ENCODE data around the gene PCP2. TPM values are rescaled to one million over a fixed set of nuclear protein-coding genes. Genes with fewer than 3 reads are reported as not detected.
A peak's percentile ranks its signal among the peaks of the same experiment; 100 is the strongest.

PCP2 gene
- total RNA-seq, 4 donors from 2014 or later: not detected

DNA sequence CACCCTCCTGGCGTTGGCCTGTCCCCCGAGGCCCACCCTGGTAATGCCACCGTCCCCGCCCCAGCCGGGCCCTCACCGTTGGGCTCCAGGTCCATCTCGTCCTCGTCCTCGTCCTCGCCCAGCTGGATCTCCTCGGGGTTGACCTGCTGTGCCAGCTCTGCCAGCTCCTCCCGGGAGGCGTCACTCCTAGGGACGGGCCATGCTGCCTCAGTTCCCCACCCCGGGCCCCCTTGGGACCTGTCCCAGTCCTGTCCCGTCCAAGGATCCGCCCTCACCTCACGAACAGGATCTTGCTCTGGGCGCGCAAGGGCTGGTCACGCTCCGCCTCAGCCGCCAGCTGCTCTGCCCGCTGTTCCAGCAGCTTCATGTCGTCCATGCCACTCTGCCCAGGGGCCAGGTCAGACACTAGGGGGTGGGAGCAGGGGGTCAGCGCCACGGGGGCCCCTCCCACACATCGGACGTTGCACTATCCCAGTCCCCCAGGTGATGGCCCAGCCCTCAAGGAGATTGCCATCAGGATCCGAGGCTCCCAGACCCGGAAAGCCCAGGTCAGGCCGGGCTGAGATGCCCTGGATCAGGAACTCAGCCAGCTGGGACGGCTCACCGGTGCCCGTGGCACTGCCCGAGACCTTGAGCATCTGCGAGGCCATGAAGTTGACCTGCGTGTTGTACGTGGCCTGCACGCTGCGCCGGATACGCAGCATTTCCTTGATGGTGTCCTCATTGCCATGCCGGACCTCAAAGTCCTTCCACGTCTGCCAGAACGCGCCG lies 13.7 kb downstream of the PCP2 start:
- TF ChIP-seq, protein P1, sequence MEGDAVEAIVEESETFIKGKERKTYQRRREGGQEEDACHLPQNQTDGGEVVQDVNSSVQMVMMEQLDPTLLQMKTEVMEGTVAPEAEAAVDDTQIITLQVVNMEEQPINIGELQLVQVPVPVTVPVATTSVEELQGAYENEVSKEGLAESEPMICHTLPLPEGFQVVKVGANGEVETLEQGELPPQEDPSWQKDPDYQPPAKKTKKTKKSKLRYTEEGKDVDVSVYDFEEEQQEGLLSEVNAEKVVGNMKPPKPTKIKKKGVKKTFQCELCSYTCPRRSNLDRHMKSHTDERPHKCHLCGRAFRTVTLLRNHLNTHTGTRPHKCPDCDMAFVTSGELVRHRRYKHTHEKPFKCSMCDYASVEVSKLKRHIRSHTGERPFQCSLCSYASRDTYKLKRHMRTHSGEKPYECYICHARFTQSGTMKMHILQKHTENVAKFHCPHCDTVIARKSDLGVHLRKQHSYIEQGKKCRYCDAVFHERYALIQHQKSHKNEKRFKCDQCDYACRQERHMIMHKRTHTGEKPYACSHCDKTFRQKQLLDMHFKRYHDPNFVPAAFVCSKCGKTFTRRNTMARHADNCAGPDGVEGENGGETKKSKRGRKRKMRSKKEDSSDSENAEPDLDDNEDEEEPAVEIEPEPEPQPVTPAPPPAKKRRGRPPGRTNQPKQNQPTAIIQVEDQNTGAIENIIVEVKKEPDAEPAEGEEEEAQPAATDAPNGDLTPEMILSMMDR (IDR thresholded peaks at IDR 0.05 in 4 of 5, conservative IDR thresholded peaks at IDR 0.05 in 1 of 5): no peak
- no peak for TF ChIP-seq POLR2A (IDR thresholded peaks at IDR 0.05)

DNA sequence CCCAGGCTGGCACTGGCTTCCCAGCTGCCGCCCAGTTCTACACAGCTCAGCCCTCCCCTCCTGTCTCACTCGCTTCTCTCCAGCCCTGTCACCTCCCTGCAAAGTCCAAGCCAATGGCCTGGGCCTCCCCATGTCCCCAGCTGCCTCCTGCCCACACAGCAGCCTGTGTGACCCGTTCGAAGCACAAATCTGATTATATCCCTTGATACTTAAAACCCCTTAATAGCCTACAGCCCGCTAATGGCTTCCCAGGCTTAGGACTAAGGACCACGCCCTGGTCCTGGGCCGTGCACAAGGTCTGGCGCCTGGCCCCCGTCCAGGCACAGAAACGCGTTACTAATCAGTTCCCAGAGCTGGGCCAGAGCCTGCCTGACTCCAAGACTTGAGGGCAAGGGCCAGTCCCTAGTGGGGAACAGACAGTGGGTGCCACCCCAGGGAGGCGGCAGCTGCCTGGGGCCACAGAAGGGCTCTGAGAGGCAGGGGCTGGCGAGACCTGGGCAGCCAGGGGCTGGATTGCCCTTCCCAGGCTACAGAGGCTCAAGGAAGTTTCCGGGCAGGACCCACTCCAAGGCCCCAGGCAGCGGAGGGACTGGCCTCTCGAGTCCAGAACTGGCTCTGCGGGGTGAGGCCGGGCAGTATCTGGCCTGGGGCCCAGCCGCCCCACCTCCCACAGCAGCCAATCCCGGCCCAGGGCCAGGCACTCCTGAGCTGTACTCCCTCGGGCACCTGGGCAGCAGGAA lies 14.6 kb downstream of the PCP2 start:
- intact Hi-C loops (cut with DNase I; ENCODE audit: low total_unique reads): no loop called here
- Histone ChIP-seq H3K4me1 (peaks cover 7 to 15% of the 10 kb centered on the region in 2 donors), H3K9me3 (no peaks in the 10 kb centered on the region), H3K27ac (peak overlapping the region in 2 of 4 donors; percentile 55 to 59), H3K4me3 (no peak overlapping the region), H3K36me3 (peaks cover 2 to 45% of the 10 kb centered on the region in 2 donors), H3K27me3 (no peaks in the 10 kb centered on the region)
- TF ChIP-seq, protein P1 (IDR thresholded peaks at IDR 0.05 in 4 of 5, conservative IDR thresholded peaks at IDR 0.05 in 1 of 5): no peak
- TF ChIP-seq POLR2A (IDR thresholded peaks at IDR 0.05): no peak
- DNase-seq (peak in 1 of 2 donors; percentile 30), ATAC-seq (peak in 1 of 2 donors; percentile 26)
- in situ Hi-C loops (cut with MboI; ENCODE audit: low sequenced_read_pairs in 4 of 4): no loop called here

More for the DNA sequence above, 13.7 kb downstream of the PCP2 start:
- DNase-seq: no peak
- no peak overlapping the region for H3K4me3 ChIP-seq
- H3K27me3 ChIP-seq: no peaks in the 10 kb centered on the region
- H3K4me1 ChIP-seq: peaks cover 7 to 15% of the 10 kb centered on the region in 2 donors
- intact Hi-C loops (cut with DNase I; ENCODE audit: low total_unique reads): loop anchor here (10.0 kb wide), 1 partner anchor 885 kb away; the partner anchor contains the start of genes GPR108 and TRIP10
- H3K27ac ChIP-seq: peak overlapping the region in 1 of 4 donors; percentile 59
- no peak for ATAC-seq
- no peaks in the 10 kb centered on the region for H3K9me3 ChIP-seq
- in situ Hi-C loops (cut with MboI; ENCODE audit: low sequenced_read_pairs in 4 of 4): no loop called here
- H3K36me3 ChIP-seq: peaks cover 2 to 54% of the 10 kb centered on the region in 2 donors

DNA sequence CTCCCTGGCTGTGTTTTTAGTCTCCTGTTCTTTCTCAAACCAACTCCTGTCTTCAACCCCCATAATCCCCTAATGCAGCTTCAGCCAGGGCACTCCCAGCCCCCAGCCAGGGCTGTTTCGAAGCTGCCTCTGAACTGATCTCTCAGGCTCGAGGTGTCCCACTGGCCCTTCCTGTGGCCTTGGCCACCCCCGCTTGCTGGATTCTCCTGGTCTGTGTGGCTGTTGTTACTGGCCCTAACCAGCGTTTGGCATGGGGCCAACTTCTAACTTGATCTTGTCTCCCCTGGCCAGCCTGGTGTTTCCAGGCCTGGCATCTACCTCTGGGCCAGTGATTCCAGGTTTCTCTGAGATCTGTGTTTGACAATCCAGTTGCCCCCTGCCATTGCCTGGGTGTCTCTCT lies 15.2 kb downstream of the PCP2 start:
- DNase-seq (peak in 1 of 2 donors; percentile 38), ATAC-seq (peak; percentile 30 to 45)
- Histone ChIP-seq H3K4me3 (no peak overlapping the region), H3K27ac (peak overlapping the region in 2 of 4 donors; percentile 55 to 59), H3K9me3 (no peaks in the 10 kb centered on the region), H3K27me3 (no peaks in the 10 kb centered on the region), H3K4me1 (peaks cover 7 to 15% of the 10 kb centered on the region in 2 donors), H3K36me3 (peaks cover 2 to 40% of the 10 kb centered on the region in 2 donors)
- in situ Hi-C loops (cut with MboI; ENCODE audit: low sequenced_read_pairs in 4 of 4): no loop called here
- TF ChIP-seq POLR2A (IDR thresholded peaks at IDR 0.05): no peak
- TF ChIP-seq, protein P1 (IDR thresholded peaks at IDR 0.05 in 4 of 5, conservative IDR thresholded peaks at IDR 0.05 in 1 of 5): no peak
- intact Hi-C loops (cut with DNase I; ENCODE audit: low total_unique reads): no loop called here

DNA sequence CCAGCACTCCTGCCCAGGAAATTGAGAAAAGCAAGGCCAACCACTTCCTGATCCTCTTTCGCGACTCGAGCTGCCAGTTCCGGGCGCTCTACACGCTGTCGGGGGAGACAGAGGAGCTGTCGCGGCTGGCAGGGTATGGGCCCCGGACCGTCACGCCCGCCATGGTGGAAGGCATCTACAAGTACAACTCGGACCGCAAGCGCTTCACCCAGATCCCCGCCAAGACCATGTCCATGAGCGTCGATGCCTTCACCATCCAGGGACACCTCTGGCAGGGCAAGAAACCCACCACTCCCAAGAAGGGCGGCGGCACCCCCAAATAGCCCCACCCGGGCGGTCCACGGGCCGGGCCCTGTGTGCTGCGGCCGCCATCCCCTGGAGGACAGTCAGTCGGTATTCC lies 15.8 kb downstream of the PCP2 start:
- Histone ChIP-seq H3K9me3 (no peaks in the 10 kb centered on the region), H3K27ac (no peak overlapping the region), H3K4me1 (peaks cover 7 to 15% of the 10 kb centered on the region in 2 donors), H3K27me3 (no peaks in the 10 kb centered on the region), H3K36me3 (peaks cover 2 to 34% of the 10 kb centered on the region in 2 donors), H3K4me3 (no peak overlapping the region)
- DNase-seq: no peak
- TF ChIP-seq, protein P1 (IDR thresholded peaks at IDR 0.05 in 4 of 5, conservative IDR thresholded peaks at IDR 0.05 in 1 of 5): no peak
- no peak for TF ChIP-seq POLR2A (IDR thresholded peaks at IDR 0.05)
- intact Hi-C loops (cut with DNase I; ENCODE audit: low total_unique reads) (no loop called here), in situ Hi-C loops (cut with MboI; ENCODE audit: low sequenced_read_pairs in 4 of 4) (no loop called here)
- ATAC-seq: no peak

All from gastrocnemius medialis (tissue), 4 donors.